ENCODE results near the gene NXN. TPM values are rescaled to one million over a fixed set of nuclear protein-coding genes. Genes with fewer than 3 reads are reported as not detected.
"Not testable (repeated sequence)": the region's sequence is repeated elsewhere in the genome, so short reads cannot be mapped to it uniquely, and the experiment has no call there.

NXN gene
- total RNA-seq, 4 donors from 2014 or later = 6.8 to 16.6 (median 11.1) TPM

- ATAC-seq (ENCODE audit: low FRiP score) = no peak
- no peak for TF ChIP-seq CTCF (IDR thresholded peaks at IDR 0.05)
- DNase-seq (ENCODE audit: low spot score) = no peak
These were observed 144.3 kb downstream of the NXN start for GRCh38 chr17:835263-835662.

- no peak for TF ChIP-seq CTCF (IDR thresholded peaks at IDR 0.05)
- DNase-seq (ENCODE audit: low spot score) (no peak), ATAC-seq (ENCODE audit: low FRiP score) (no peak)
These were observed 145.4 kb downstream of the NXN start for GRCh38 chr17:834136-834535.

GRCh38 chr17:830950-831349 is 148.6 kb downstream of the NXN start:
- ATAC-seq (ENCODE audit: low FRiP score) (no peak), DNase-seq (ENCODE audit: low spot score) (no peak)
- no peak for TF ChIP-seq CTCF (IDR thresholded peaks at IDR 0.05)

- no peak for ATAC-seq (ENCODE audit: low FRiP score)
These were observed 149.2 kb downstream of the NXN start for GRCh38 chr17:830381-830780.

GRCh38 chr17:829614-830013 is 150.0 kb downstream of the NXN start:
- not testable (repeated sequence) for ATAC-seq (ENCODE audit: low FRiP score); DNase-seq (ENCODE audit: low spot score)

More at GRCh38 chr17:830381-830780, 149.2 kb downstream of the NXN start:
- DNase-seq (ENCODE audit: low spot score) = no peak
- no peak for TF ChIP-seq CTCF (IDR thresholded peaks at IDR 0.05)

GRCh38 chr17:828761-829160 is 150.8 kb downstream of the NXN start:
- no peak for TF ChIP-seq CTCF (IDR thresholded peaks at IDR 0.05)
- no peak for ATAC-seq (ENCODE audit: low FRiP score)
- no peak for DNase-seq (ENCODE audit: low spot score)

- no peak for TF ChIP-seq CTCF (IDR thresholded peaks at IDR 0.05)
- no peak for ATAC-seq (ENCODE audit: low FRiP score)
- no peak for DNase-seq (ENCODE audit: low spot score)
These were observed 152.8 kb downstream of the NXN start for GRCh38 chr17:826778-827177.

GRCh38 chr17:825216-825615 is 154.4 kb downstream of the NXN start:
- no peak for TF ChIP-seq CTCF (IDR thresholded peaks at IDR 0.05)
- DNase-seq (ENCODE audit: low spot score) = no peak
- no peak for ATAC-seq (ENCODE audit: low FRiP score)

All from omental fat pad (tissue), 4 donors.